Activated CD4-positive, alpha-beta T cell treated with anti-CD3 and anti-CD28 coated beads, Interleukin-2, amount 10 ng/mL, durations not matched to agents 7 days and 5 days (primary cell): Measurements from ENCODE around the gene NAV1. TPM values are rescaled to one million over a fixed set of nuclear protein-coding genes. Genes with fewer than 3 reads are reported as not detected.
"Not testable (repeated sequence)": the region's sequence is repeated elsewhere in the genome, so short reads cannot be mapped to it uniquely, and the experiment has no call there.

Source experiments
- CTCF ChIA-PET: fragments of 350-600 bp; sonication (Branson Sonifier 250); formaldehyde crosslinking; loops from one replicate; lab custom pipeline; 2021; ENCODE audit warnings: antibody characterized with exemption; lab: Charles Lee
- POLR2A ChIA-PET: fragments of 350-600 bp; sonication (Branson Sonifier 250); formaldehyde crosslinking; loops from one replicate; lab custom pipeline; 2021; ENCODE audit warnings: antibody characterized with exemption; lab: Charles Lee
- DNase-seq: peaks from one replicate; pipeline ENCODE4 v3.0.0-alpha.2; 2020
- H3K27ac Mint-ChIP-seq: one replicate; pipeline ENCODE4 v1.8.0; 2021; ENCODE audit warnings: mild to moderate bottlenecking, moderate library complexity, mixed read lengths
- H3K27me3 Mint-ChIP-seq: one replicate; pipeline ENCODE4 v1.8.0; 2021; ENCODE audit warnings: mixed read lengths
- H3K36me3 Mint-ChIP-seq: one replicate; pipeline ENCODE4 v1.8.0; 2021; ENCODE audit warnings: low read depth, mixed read lengths
- H3K4me1 Mint-ChIP-seq: one replicate; pipeline ENCODE4 v1.8.0; 2021; ENCODE audit warnings: mixed read lengths
- H3K4me3 Mint-ChIP-seq: one replicate; pipeline ENCODE4 v1.8.0; 2021; ENCODE audit warnings: mild to moderate bottlenecking, moderate library complexity, mixed read lengths
- H3K9me3 Mint-ChIP-seq: one replicate; pipeline ENCODE4 v1.8.0; 2021; ENCODE audit warnings: mixed read lengths
- total RNA-seq, 2 experiments: library from RNA; stranded (reverse); gene quantifications; one replicate each; pipeline ENCODE4 v1.2.3, GENCODE V29; 2021

NAV1 gene
- total RNA-seq, 2 experiments from 2014 or later, result 2.0 to 2.7 TPM

DNA sequence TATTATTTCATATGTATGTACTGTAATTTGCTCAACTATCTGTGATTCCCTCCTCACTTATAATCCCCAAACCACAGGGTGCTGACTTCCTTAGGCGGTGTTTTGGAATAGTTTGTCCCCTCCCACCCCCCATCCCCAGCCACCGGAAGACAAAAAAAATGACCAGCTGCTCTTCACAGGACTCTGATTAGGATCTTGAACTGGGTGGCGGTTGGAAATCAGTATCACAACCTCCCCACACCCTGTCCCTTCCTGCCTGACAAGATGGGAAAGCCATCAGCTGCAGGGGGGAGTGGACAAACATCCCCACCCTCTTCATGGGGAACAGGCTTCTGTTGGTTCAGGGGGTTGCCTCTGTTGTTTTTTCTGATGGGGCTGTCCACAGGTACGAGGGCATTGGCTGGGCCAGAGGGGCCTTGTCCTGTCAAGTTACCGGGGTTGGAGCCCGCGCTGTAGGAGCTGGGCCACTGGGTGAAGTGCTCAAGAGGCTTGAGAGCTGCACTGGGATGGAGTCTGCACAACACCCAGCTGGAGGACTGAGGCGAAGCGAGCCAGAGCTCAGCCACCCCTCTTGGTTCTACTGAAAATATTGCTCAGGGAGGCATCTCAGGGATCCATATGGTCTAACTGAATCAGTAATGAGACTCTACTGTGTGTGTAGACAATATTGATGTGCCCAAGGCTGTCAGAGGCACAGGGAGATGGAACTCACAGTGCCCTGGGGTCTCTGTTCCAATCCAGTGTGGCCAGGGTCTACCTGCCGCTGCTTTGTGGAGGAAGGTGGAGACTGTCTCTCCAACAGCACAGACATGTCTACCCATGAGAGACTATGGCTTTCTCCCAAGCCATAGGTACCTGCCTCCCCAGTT lies 28.2 kb downstream of the NAV1 start:
- Mint-ChIP-seq H3K9me3 (no peaks in the 10 kb centered on the region), H3K27ac (no peak overlapping the region), H3K27me3 (no peaks in the 10 kb centered on the region), H3K36me3 (no peaks in the 10 kb centered on the region), H3K4me1 (no peaks in the 10 kb centered on the region), H3K4me3 (no peak overlapping the region)
- DNase-seq, result no peak
- POLR2A ChIA-PET, result no interaction called here
- CTCF ChIA-PET, result interaction anchor here (1.0 to 1.3 kb wide), 2 partner anchors 7 to 137 kb away, joined by 3 read pairs; no protein-coding TSS in a partner anchor

- Mint-ChIP-seq H3K4me1 (no peaks in the 10 kb centered on the region), H3K27me3 (no peaks in the 10 kb centered on the region), H3K36me3 (no peaks in the 10 kb centered on the region), H3K4me3 (no peak overlapping the region), H3K27ac (no peak overlapping the region), H3K9me3 (no peaks in the 10 kb centered on the region)
- no peak for DNase-seq
- ChIA-PET POLR2A (no interaction called here), CTCF (interaction anchor here (1.3 kb wide), 2 partner anchors 8 to 55 kb away, joined by 3 to 4 read pairs; no protein-coding TSS in a partner anchor)
These were observed 29.3 kb downstream of the NAV1 start for GRCh38 chr1:201568265-201568664.

DNA sequence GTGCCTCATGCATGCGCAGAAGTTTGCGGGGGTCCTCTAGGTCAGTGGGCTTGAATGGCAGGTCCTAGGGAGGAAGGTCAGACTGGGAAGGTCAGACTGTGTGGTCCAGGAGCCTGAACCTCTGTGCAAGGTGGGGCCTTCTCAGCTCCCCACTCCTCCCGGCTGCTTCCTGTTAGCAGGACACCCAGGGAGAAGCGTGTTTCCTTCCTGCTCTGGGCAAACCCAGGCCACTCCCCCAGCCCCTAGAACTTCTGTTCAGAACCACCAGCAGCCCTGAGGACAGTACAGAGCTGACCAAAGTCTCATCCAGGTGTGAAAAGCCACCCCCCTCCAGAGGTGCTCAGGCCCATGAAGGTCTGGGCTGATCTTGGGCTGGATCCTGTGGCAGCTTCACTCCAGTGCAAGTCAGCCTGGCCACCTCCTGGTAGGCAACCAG lies 29.9 kb downstream of the NAV1 start:
- ChIA-PET POLR2A (no interaction called here), CTCF (interaction anchor here (1.3 kb wide), 2 partner anchors 9 to 56 kb away, joined by 3 to 4 read pairs; no protein-coding TSS in a partner anchor)
- no peak for DNase-seq
- no peaks in the 10 kb centered on the region for H3K27me3 Mint-ChIP-seq
- no peaks in the 10 kb centered on the region for H3K36me3 Mint-ChIP-seq
- no peaks in the 10 kb centered on the region for H3K4me1 Mint-ChIP-seq
- no peaks in the 10 kb centered on the region for H3K9me3 Mint-ChIP-seq
- H3K4me3 Mint-ChIP-seq, result no peak overlapping the region
- no peak overlapping the region for H3K27ac Mint-ChIP-seq

DNA sequence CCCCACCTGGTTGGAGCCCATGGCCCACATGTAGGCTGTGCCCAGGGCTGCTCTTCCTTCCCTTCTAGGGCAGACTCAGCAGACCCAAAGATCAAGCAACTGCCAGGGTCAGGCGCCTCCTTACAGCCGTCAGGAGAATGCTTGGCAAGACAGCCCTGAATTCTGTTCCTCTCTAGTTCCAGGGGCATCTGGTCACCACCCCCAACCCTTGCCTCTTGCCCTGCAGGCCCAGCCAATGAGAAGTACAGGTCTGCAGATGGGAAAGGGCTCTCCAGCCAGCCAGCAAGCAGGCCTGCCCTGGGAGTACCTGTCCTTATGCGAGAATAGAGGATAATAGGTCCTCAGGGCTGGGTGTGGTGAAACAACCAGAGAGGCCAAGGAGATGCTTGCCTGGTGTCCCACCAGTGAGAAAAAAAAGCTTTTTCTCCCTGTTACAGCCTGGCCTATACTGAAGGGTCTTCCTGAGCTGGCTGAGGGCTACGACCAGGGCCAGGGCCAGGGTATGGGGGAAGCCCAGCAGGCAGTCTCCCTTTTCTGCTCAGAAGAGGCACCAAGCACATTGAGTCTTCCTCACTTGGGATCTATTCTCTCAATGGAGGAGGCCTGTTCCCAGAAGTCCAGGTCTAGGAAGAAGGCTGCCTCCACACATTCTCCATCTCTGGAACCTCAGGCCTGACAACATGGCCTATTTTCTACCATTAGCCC lies 31.4 kb downstream of the NAV1 start:
- no peaks in the 10 kb centered on the region for H3K9me3 Mint-ChIP-seq
- no peaks in the 10 kb centered on the region for H3K4me1 Mint-ChIP-seq
- DNase-seq, result no peak
- CTCF ChIA-PET, result interaction anchor here (0.7 kb wide), 1 partner anchor 10 kb away, joined by 3 read pairs; no protein-coding TSS in a partner anchor
- H3K27me3 Mint-ChIP-seq, result no peaks in the 10 kb centered on the region
- H3K4me3 Mint-ChIP-seq, result no peak overlapping the region
- POLR2A ChIA-PET, result no interaction called here
- H3K27ac Mint-ChIP-seq, result no peak overlapping the region
- H3K36me3 Mint-ChIP-seq, result no peaks in the 10 kb centered on the region

GRCh38 chr1:201570886-201571624 lies 32.1 kb downstream of the NAV1 start:
- no peaks in the 10 kb centered on the region for H3K36me3 Mint-ChIP-seq
- H3K27me3 Mint-ChIP-seq, result no peaks in the 10 kb centered on the region
- no peak overlapping the region for H3K4me3 Mint-ChIP-seq
- DNase-seq, result no peak
- no peaks in the 10 kb centered on the region for H3K9me3 Mint-ChIP-seq
- no peaks in the 10 kb centered on the region for H3K4me1 Mint-ChIP-seq
- no peak overlapping the region for H3K27ac Mint-ChIP-seq
- ChIA-PET CTCF (interaction anchor here (1.1 kb wide), 1 partner anchor 59 kb away, joined by 3 read pairs; no protein-coding TSS in a partner anchor), POLR2A (no interaction called here)

DNA sequence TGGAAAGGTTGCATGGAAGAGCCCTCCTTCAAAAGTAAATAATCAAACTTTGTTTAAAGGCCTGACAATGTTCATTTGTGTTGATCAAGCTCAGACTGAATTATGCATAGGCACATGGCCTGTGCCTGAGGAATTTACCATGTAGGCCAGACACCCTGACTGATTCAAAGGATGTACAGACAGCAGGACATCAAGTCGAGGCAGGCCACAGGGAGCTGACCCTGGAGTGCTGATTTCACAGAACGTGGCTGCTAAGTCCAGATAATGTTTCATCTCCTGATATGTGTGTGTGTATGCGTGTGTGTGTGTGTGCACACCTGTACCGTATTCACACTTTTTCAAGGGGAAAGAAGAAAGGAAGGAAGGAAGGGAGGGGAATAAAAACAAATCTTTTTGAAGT lies 34.1 kb downstream of the NAV1 start:
- ChIA-PET POLR2A (no interaction called here), CTCF (interaction anchor here (1.3 to 2.4 kb wide), 3 partner anchors 8 to 36 kb away, joined by 3 to 12 read pairs (median 5); no protein-coding TSS in a partner anchor)
- no peak for DNase-seq
- Mint-ChIP-seq H3K4me3 (no peak overlapping the region), H3K27me3 (peaks cover 9% of the 10 kb centered on the region), H3K27ac (peak overlapping the region; percentile 54), H3K4me1 (peaks cover 5% of the 10 kb centered on the region), H3K36me3 (no peaks in the 10 kb centered on the region), H3K9me3 (peaks cover 4% of the 10 kb centered on the region)

GRCh38 chr1:201573923-201574322 lies 35.0 kb downstream of the NAV1 start:
- no peak overlapping the region for H3K27ac Mint-ChIP-seq
- POLR2A ChIA-PET, result no interaction called here

DNA sequence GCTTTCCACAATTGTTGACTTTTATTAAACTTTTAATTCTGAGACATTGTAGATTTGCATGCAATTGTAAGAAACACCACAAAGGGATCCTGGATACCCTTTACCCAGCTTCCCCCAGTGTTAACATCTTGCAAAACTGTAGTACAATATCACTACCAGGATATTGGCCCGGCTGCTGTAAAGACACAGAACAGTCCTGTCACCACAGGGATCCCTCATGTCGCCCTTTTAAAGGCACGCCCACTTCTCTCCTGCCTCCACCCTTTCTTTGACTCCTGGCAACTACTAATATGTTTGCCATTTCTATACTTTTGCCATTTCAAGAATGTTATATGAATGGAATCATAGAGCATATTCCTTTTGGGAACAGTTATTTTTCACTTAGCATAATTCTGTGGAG lies 37.0 kb downstream of the NAV1 start:
- no peak overlapping the region for H3K4me3 Mint-ChIP-seq
- peaks cover 4% of the 10 kb centered on the region for H3K9me3 Mint-ChIP-seq
- DNase-seq, result no peak
- CTCF ChIA-PET, result no interaction called here
- H3K27me3 Mint-ChIP-seq, result peaks cover 10% of the 10 kb centered on the region
- H3K36me3 Mint-ChIP-seq, result no peaks in the 10 kb centered on the region
- H3K4me1 Mint-ChIP-seq, result peaks cover 5% of the 10 kb centered on the region
- H3K27ac Mint-ChIP-seq, result no peak overlapping the region
- POLR2A ChIA-PET, result no interaction called here

More at GRCh38 chr1:201573923-201574322, 35.0 kb downstream of the NAV1 start:
- no peak for DNase-seq
- Mint-ChIP-seq H3K9me3 (peaks cover 4% of the 10 kb centered on the region), H3K36me3 (no peaks in the 10 kb centered on the region), H3K4me3 (no peak overlapping the region), H3K27me3 (peaks cover 10% of the 10 kb centered on the region), H3K4me1 (peaks cover 5% of the 10 kb centered on the region)
- CTCF ChIA-PET, result interaction anchor here (0.7 to 2.4 kb wide), 3 partner anchors 9 to 14 kb away, joined by 3 to 12 read pairs (median 5); no protein-coding TSS in a partner anchor

GRCh38 chr1:201576914-201577313 lies 38.0 kb downstream of the NAV1 start:
- peaks cover 4% of the 10 kb centered on the region for H3K9me3 Mint-ChIP-seq
- POLR2A ChIA-PET, result no interaction called here

DNA sequence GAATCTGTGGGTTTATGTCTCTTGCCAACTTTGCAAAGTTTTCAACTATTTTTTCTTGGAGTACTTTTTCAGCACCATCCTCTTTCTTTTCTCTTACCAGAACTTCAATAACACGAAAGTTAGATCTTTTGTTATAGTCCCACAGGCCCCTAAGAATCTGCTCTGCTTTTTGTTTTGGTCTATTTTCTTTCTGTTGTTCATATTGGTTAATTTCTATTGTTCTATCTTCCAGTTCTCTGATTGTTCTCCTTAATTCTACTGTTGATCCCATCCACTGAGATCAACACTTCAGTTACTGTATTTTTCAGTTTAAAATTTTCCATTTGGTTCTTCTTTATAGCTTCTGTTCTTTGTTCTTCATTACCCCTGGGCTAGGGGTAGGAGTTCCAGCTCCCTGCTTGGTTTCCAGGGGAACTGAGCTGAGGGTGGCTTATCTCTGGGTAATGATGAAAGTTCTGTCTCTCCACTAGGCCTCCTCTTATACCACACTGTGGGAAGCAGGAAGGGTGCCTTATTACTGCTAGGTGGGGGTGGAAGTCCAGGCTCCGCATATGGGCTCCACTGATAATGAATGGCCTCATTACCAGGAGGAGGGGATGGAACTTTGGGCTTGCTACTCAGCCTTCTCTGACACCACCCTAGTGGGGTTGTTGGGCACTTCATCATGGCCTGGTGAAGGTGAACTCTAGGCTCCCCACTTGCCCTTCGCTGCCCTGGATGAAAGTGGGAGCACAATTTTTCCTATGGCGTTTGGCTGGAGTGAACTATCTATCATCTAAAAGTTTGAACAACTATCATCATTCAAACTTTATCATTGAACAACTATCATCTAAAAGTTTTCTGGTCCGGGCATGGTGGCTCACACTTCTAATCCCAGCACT lies 39.3 kb downstream of the NAV1 start:
- CTCF ChIA-PET, result interaction anchor here (1.9 kb wide), 1 partner anchor 65 kb away, joined by 7 read pairs; no protein-coding TSS in a partner anchor
- Mint-ChIP-seq H3K9me3 (peaks cover 4% of the 10 kb centered on the region), H3K4me1 (peaks cover 5% of the 10 kb centered on the region), H3K27ac (no peak overlapping the region), H3K4me3 (no peak overlapping the region), H3K27me3 (peaks cover 10% of the 10 kb centered on the region), H3K36me3 (no peaks in the 10 kb centered on the region)
- DNase-seq, result no peak
- POLR2A ChIA-PET, result no interaction called here

More at GRCh38 chr1:201576914-201577313, 38.0 kb downstream of the NAV1 start:
- Mint-ChIP-seq H3K4me1 (peaks cover 5% of the 10 kb centered on the region), H3K36me3 (no peaks in the 10 kb centered on the region), H3K4me3 (no peak overlapping the region), H3K27me3 (peaks cover 10% of the 10 kb centered on the region), H3K27ac (no peak overlapping the region)
- CTCF ChIA-PET, result interaction anchor here (0.6 kb wide), 1 partner anchor 447 kb away, joined by 5 read pairs; no protein-coding TSS in a partner anchor
- DNase-seq, result no peak

DNA sequence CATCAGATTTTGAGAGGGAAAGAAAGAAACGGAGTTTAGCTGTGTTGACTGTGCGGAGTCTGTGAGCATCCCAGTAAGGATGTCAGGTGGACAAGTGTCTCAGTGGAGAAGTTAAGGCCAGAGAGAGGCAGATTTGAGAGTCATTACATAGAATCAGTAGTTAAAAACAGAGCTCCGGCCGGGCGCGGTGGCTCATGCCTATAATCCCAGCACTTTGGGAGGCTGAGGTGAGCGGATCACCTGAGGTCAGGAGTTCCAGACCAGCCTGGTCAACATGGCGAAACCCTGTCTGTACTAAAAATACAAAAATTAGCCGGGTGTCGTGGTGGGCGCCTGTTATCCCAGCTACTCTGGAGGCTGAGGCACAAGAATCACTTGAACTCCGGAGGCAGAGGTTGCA lies 42.4 kb downstream of the NAV1 start:
- CTCF ChIA-PET, result interaction anchor here (0.8 kb wide), 1 partner anchor 67 kb away, joined by 3 read pairs; no protein-coding TSS in a partner anchor
- H3K4me1 Mint-ChIP-seq, DNase-seq, H3K36me3 Mint-ChIP-seq, H3K9me3 Mint-ChIP-seq, H3K27ac Mint-ChIP-seq, H3K4me3 Mint-ChIP-seq, POLR2A ChIA-PET: not testable (repeated sequence)
- H3K27me3 Mint-ChIP-seq, result peaks cover 16% of the 10 kb centered on the region
